Limb (tissue), 2 donors: ENCODE measurements around the gene MZT2B.
"Not testable (repeated sequence)": the region's sequence is repeated elsewhere in the genome, so short reads cannot be mapped to it uniquely, and the experiment has no call there.

ENCODE experiments used
- DNase-seq, 2 donors: peaks; one replicate each; pipeline ENCODE4 v3.0.0-alpha.2; 2016; ENCODE audit errors: extremely low spot score in 2 of 2

MZT2B gene

DNA sequence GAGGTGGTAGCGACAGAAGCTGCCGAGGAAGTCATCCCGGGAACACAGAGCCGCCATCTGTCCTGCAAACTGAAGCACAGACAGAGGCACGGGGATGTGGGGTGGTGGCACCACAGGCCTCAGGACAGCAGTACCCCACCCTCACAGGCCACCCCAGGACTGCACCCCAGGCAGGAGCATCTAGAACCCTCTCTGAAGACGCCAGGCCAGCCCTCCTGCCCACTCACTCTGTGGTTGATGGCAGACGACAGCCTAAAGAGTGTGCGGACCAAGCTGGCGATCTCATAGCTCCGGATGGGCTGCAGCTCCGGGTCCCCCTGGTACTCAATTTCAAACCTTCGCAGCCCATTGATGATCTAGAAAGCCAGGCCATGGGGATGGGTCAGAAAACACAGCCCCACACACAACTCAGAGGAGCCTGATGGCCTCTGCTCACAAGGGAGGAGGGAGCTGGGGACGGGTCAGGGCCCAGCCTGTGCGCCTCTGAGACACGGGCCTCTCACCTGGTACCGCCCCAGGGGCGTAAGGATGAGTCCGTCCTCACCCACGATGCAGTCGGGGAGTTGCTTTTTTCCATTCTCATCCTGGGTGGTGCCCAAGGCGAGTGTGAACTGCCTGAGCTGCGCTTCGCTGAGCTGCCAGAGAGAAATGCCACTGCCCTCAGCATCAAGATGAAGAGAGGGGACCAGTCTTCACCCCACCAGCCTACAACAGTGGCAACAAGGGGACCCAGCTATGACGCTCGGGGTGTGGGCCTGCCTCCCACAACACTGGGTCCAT, 29.1 kb upstream of the MZT2B start:
- DNase-seq, result no peak

DNA sequence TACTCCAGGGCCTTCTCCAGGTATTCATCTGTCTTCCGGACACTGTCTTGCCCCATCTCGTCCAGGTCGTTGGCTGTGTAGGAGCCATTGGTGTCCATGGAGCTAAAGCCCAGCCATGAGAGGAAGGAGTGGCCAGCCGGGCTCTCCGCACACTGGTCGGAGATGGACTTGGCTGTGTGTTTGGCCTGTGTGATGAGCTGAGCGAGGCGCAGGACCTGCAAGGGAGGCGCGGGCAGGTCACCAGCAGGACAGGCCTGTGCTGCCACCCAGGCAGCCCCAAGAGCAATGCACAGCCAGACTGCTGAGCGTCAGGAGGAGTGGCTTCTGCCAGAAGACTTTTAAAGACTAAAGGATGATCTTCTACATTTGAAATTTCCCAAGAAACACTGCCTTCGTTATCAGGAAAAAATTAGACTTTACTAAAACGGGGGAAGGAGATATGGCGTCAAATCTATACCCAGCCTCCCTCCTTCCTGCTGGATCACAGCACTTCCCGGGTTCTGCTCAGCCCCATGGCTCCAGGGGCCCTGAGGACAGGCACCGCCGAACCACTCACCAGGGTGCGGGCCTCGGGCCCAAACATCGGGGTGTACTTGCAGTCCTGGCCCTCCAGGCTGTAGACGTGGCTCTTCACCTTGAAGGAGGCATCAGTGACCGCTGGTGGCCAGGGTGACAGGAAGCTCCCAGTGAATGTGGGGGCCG, 28.2 kb upstream of the MZT2B start:
- not testable (repeated sequence) for DNase-seq

DNA sequence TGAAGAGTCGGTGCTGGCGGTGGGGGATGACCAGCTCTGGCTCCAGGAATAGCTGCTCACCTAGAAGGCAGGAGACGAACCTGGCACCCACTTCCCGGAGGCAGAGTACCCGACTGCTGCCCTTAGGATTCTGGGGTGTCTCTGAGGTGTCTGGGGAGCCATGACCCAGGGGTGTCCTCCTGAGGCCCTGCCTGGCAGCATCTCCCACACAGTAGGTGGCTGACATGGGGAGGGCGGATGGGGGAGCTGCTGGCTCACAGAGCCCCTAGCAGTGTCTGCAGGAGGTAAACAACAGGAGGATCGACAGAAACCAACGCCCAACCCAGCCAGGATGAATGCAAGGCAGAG, 27.7 kb upstream of the MZT2B start:
- not testable (repeated sequence) for DNase-seq

DNA sequence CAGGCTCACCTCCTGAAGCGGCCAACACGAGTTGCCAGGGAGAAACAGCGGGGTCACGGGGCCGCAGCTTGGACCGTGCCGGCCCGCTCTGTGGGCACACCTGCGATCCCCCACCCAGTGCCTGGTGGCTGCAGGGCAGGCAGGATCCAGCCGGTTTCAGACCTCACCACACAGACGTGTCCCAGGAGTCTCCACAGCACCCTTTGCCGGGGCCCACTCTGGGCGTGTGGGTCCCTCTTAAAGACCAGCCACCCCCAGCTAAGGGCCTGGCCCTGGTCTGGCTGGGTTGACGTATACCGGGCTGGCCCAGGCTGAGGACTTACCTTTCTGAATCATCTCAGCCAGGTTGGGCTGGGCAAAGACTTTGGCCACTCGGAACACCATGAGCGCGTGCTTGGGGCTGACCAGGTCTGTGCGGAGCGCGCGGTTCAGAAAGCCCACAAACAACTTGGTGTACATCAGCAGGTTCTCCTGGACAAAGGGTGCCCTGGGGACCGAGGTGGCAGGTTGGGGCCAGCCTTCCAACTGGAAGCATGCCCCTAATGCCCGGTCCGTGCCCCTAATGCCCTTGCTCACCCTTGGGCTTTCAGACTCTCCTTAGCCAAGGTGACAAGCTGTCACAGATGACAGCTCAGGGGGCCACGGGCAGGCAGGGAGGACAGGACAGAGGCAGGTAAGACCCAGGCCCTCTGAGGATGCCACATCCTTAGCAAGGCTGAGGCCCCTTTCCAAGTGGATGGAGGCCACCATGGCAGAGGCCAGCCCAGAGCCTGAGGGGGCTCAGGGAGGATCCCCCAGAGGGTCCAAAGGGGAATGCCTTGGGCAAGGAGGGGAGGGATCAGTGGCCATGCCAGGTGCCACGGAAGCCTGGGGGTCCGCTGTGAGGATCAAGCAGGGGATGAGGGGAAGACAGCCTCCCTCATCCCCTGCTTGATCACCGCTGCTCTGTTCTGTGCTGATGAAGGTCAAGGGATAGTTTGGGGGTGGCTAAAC, 27.0 kb upstream of the MZT2B start:
- no peak for DNase-seq

DNA sequence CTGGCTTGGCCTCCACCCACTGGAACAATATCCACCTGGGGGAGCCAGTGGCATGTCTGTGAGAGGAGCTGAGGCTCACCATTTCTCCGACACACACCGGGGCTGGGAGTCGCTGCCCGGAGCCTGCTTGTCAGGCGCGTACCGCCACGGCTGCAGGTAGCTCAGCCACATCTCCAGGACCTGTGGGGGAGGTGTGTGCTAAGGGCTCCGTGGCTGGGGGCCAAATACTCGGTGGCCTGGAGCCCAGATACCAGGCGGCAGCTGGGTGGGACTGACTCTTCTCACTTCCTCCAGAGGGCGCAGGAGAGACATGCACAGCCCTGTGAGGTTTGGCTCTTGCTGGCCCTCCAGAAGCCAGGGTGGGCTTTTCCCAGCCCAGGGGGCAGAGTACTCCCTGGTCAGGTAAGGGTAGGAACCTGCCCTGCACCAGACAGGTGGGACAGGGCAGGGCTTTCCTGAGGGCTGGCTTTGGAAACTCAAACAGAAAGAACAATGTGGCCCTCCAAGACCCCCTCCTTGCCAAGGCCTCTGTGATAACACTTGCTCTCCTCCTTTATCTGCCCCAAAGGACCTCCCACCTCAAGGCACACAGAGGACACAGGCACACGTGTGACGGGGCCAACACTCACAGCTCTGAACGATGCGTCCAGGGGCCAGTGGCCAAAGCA, 26.0 kb upstream of the MZT2B start:
- peak in 1 of 2 donors; percentile 45 for DNase-seq

DNA sequence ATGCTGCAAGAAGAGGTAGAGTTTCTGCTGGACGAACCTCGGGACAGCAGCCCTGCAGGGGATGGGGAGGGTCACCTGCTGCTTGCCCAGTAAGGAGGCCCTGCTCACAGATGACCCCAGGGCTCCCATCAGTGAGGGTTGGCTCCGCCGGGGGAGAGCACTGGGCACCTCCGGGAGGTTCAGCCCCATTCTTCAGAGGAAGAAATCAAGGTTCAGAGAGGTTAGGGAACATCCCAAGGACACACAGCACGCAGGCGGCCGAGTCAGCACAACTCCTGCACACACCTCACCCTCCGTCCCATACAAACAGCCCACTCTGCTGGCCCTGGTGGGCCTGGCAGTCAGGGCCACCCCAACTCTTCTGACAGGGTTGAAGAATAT, 25.4 kb upstream of the MZT2B start:
- no peak for DNase-seq

DNA sequence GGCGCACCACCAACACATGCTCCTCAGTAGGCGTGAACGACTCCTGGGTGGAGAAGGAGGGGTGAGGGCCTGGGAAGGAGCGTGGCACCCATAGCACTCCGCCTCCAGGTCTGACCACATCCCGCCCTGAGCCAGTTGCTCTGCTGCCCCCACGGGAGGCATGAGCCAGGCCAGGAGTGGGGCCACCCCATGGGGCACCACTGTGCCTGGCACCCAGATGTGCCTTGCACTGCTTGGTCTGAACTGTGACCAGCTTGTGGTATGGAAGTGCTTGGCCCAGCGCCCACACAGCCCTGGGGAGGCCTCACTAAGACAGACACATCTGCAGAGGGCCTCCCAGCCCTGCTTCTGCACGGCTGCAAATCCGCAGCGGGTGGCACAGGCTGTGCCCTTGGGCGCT, 24.7 kb upstream of the MZT2B start:
- not testable (repeated sequence) for DNase-seq

DNA sequence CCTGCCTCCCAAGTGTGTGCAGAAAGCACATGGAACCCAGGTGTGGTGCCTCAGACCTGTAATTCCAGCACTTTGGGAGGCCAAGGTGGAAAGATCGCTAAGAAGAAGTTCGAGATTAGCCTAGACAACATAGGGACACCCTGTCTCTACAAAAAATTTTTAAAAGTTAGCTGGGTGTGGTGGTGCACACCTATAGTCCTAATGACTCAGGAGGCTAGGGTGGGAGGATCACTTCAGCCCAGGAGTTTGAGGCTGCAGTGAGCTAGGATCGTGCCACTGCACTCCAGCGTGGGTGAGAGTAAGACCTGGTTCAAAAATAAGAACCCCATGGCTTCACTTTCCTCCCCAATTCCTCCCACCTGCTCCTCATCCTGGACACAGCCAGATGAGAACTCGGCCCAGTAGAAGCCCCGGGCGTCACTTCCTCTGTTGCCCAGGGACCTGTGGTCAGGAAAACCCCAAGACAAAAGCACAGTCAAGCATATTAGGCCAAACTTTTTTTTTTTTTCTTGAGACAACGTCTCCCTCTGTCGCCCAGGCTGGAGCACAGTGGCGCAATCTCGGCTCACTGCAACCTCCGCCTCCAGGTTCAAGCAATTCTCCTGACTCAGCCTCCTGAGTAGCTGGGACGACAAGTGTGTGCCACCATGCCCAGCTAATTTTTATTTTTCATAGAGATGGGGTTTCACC, 24.1 kb upstream of the MZT2B start:
- not testable (repeated sequence) for DNase-seq

DNA sequence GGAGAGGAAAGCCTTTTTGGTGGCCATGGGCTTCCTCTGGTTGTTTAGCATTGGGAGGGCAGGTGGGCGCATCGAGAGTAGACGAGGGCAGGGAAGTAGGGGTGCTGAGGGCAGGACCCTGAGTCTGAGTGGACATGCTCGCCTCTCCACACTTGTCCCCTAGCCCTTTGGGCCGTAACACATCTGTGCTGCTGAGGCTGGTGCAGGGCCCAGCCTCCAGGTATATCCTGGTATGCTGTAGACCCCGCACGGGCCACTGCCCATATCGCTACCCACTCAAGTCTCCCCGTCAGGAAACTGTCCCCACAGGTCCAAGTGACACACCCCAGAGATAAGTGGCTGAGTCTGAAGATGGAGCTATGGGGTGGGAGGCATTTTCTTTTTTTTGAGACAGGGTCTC, 23.4 kb upstream of the MZT2B start:
- no peak for DNase-seq

DNA sequence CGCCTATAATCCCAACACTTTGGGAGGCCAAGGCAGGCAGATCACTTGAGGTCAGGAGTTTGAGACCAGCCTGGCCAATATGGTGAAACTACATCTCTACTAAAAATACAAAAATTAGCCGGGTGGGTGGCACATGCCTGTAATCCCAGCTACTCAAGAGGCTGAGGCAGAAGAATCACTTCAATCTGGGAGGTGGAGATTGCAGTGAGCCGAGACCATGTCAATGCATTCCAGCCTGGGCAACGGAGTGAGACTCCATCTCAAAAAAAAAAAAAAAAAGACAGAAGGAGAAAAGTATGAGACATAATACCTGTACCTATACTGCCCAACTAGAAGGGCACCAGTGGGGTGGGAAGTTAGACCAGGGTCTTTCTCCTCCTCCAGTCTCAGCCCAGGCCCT, 22.7 kb upstream of the MZT2B start:
- not testable (repeated sequence) for DNase-seq

DNA sequence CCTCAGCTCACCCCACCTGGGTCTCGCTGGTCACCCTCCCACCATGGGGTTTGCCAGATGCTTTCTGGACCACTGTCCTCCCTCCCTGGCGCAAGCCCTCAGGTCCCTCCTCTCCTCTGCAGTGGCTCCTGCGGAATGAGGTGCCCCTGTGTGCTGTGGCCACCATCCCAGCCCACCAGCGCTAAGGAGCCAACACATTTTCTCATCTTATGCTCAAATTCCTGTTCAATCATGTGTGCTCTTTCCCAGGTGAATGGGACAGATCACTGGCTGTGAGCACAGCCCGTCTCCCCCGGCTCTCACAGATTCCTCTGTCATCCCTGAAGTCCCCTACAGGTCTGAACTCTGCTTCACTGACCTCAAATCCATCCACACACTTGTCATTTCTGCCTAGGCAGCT, 21.9 kb upstream of the MZT2B start:
- no peak for DNase-seq

DNA sequence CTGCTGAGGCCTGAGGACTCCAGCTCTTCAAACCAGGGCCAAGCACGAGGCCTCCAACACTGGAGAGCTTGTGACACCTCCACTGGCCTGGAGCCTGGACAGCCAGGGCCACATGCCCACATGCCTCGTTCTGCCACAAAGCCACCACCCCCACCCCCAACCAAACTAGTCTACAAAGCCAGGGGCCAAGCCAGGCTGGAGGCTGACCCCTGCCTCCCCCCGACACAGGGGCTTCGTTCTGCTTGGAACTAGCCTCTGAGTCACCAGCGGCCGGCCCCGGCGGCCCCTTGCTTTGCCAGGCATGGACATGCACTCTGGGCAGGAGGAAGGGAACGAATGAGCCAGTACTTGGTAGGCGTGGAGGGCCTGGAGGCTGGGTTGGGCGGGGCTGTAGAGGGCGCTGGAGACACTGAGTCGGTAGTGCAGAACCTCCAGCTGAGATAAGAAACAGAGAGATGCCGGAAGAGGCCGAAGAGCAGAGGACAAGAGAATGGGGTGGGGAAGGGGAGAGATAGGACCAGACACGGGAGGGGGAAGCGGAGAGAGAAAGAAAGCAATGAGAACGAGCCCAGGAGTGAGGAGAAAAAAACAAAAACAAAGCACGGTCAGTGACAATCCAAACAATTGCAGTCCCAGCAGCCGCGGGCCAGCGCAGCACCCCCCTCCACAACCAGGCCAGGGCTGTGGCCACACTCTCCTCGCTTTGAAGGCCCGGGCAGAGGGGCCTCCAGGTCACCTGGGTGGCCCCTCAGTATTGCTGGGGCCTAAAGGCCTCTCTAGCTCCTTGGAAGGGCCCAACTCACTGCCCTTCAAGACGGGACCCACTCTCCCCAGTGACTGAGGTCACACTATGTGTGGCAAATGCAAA, 21.0 kb upstream of the MZT2B start:
- not testable (repeated sequence) for DNase-seq

DNA sequence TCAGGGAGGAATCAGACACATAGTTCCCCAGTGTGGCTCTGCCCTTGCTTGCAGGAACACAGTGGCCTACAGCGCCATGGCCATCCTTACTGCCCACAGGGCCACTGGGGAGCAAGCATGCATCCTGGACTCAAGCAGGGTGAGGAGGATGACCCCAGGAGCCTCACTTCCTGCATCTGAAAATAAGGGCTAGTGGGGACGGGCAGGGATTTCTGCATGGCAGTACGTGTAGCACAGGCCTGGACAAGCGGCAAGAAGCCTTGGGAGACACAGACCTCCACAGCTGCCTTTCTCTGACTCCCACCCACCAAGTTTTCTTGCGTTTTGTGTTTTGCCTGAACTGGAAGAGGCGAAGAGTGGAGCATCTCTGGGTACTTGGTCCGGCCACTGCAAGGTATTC, 19.6 kb upstream of the MZT2B start:
- not testable (repeated sequence) for DNase-seq

DNA sequence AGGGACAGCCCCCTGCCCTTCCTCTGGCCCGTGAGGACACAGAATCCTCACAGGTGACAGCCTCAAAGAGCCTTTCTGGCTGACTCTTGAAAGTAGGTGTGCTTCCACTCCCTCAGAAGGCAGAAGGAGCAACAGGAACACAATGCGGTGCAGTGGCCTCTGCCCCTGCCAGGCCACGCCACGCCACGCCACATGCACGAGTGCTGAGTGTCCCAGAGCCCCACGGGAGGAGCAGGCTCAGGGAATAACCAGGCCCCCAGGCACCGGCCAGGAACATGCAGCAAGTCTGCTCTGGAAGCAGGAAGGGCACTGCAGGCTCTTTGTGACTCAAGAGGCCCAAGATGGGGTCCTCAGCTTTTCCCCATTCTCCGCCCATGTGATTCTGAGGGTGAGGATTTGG, 19.1 kb upstream of the MZT2B start:
- DNase-seq, result no peak

DNA sequence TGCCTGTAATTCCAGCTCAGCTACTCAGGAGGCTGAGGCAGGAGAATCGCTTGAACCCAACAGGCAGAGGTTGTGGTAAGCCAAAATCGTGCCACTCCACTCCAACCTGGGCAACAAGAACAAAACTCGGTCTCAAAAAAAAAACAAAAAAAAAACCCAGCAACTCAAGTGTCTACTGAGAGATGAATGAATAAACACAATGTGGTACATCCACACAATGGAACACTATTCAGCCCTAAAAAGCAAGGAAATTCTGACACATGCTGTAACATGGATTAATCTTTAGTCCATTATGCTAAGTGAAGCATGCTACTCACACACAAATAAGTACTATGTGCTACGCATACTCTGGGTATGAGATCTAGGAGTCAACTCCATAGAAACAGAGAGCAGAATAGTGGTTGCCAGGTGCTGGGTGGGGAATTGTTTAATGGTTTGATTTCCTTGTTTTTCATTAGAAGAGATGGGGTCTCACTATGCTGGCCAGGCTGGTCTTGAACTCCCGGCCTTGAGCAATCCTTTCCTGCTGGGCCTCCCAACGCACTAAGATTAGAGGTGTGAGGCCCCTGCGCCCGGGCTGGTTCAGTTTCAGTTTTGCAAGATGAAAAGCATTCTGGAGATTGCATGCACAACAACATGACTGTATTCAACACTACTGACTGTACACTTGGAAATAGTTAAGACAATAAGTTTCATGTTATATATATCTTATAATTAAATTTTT, 16.6 kb upstream of the MZT2B start:
- DNase-seq, result no peak

DNA sequence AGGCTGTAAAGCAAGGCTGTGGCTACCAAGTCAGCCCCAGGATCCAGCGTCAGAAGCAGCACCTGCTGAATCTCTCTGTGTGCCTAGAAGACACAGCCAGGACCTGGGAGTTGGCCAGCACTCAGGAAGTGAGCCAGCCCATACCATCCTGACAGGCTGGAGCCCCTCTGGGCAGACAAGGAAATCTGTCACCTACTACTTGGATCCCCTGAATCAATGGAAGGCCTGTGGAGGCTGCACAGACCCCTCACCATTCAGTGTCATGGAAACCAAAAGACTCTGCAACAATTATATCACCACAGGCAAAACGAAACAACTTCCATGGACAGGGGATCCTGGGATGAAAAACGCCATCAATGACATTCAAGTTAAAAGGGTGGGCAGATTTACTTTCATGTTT, 15.5 kb upstream of the MZT2B start:
- not testable (repeated sequence) for DNase-seq

DNA sequence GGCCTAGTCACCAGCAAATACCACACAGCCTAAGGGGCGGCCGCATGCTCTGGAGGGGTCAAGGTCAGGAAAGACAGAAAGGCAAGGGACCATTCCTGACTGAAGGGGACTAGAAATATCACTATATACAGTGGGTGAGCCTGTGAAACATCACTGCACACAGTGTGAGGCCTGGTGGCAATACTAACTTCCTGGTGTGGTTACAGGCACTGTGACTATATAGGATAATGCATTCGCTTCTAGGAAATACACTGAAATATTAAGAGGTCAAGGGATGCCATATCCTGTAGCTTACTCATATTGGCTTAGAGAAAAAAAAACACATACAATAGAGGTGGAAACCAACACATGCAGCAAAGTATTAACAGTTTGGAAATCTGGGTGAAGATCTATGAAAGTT, 12.9 kb upstream of the MZT2B start:
- DNase-seq, result not testable (repeated sequence)

DNA sequence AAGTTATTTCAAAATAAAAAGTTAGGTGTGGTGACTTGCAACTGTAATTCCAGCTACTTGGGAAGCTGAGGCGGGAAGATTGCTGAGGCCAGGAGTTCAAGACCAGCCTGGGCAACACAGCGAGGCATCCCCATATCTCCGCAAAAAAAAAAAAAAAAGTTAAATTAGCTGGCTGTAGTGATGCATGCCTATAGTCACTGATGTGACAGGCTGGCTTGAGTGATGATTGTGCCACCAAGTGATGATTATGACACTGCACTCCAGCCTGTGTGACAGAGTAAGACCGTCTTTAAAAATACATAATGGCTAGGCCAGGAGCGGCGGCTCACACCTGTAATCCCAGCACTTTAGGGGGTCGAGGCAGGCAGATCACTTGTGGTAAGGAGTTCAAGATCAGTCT, 12.2 kb upstream of the MZT2B start:
- DNase-seq, result no peak

DNA sequence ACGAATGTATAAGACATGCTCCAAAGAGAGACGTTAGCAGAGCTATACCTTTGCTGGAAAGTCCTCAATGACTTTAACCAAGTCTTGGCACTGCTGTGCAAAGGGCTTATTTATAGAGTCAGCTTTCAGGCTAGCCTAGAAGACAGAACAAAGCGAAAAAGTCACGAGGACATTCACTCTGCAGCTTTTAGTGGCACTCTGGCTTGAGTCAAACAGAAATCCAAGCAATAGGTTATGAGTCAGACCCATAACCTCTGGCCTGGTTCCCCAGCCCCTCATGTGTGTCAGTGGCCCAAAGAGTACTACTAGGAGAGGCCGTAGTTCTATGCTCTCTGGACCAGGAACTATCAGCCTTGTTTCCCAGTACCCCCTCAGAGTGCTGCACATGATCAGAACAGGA, 7.2 kb upstream of the MZT2B start:
- not testable (repeated sequence) for DNase-seq
